Lung (tissue), 12 donors: ENCODE data around the gene GFM2. TPM values are rescaled to one million over a fixed set of nuclear protein-coding genes. Genes with fewer than 3 reads are reported as not detected.

Experiments
- ATAC-seq: fragments of 200-7000 bp; cut with Tn5 transposase; one replicate; pipeline ENCODE4 v1.9.1; 2020; ENCODE audit warnings: moderate number of reproducible peaks; ENCODE audit not compliant: insufficient read depth, low FRiP score
- DNase-seq, 3 donors: peaks; one replicate each; pipeline ENCODE4 v3.0.0-alpha.2; 2013 to 2017
- H3K27ac ChIP-seq, 2 donors: one replicate each; pipeline ENCODE4 v1.5.1; 2013; ENCODE audit warnings: mild to moderate bottlenecking in 2 of 2, moderate library complexity in 2 of 2, control low read depth in 1 of 2, inconsistent platforms in 1 of 2, low read depth in 1 of 2, low read length in 1 of 2
- H3K27me3 ChIP-seq, 3 donors: one replicate each; pipeline ENCODE4 v1.5.1; 2013; ENCODE audit warnings: low read length in 2 of 3; ENCODE audit not compliant: control insufficient read depth in 3 of 3, insufficient read depth in 3 of 3
- H3K36me3 ChIP-seq, 4 donors: one replicate each; pipeline ENCODE4 v1.5.1; 2013; ENCODE audit warnings: low read length in 4 of 4, mild to moderate bottlenecking in 1 of 4, moderate library complexity in 1 of 4; ENCODE audit not compliant: control insufficient read depth in 4 of 4, insufficient read depth in 4 of 4
- H3K4me1 ChIP-seq, 5 donors: one replicate each; pipeline ENCODE4 v1.5.1; 2013; ENCODE audit warnings: low read length in 5 of 5, mild to moderate bottlenecking in 2 of 5, moderate library complexity in 1 of 5; ENCODE audit not compliant: control insufficient read depth in 5 of 5, insufficient read depth in 5 of 5
- H3K4me3 ChIP-seq: one replicate; pipeline ENCODE4 v1.5.1; 2013; ENCODE audit warnings: mild to moderate bottlenecking, control low read depth, moderate library complexity
- H3K9ac ChIP-seq, 2 donors: one replicate each; pipeline ENCODE4 v1.5.1; 2013; ENCODE audit warnings: low read length in 2 of 2, control low read depth in 1 of 2; ENCODE audit not compliant: insufficient read depth in 1 of 2
- H3K9me3 ChIP-seq, 4 donors: one replicate each; pipeline ENCODE4 v1.5.1; 2013; ENCODE audit warnings: low read length in 3 of 4, mild to moderate bottlenecking in 1 of 4, moderate library complexity in 1 of 4; ENCODE audit not compliant: control insufficient read depth in 4 of 4, insufficient read depth in 3 of 4
- CTCF ChIP-seq: IDR thresholded peaks from 2 replicates; pipeline ENCODE4 v1.5.1; 2012; ENCODE audit warnings: mild to moderate bottlenecking; ENCODE audit errors: control extremely low read depth, extremely low read depth
- WGBS, 2 donors: extraction: QIAGEN DNeasy Blood & Tissue Kit; methylation state at CpG; one replicate each; pipeline ENCODE4 v1.1.7; 2013; 5-methylcytosine and 5-hydroxymethylcytosine counted together
- polyA plus RNA-seq, 2 donors: library from polyadenylated mRNA; stranded (reverse); fragments of 200-250 nt; gene quantifications; one replicate each; pipeline ENCODE4 v1.2.1, GENCODE V29; 2013
- total RNA-seq, 2 donors: library from RNA; depleted of rRNA in 1 of 2; stranded (reverse); fragments of >200 nt in 1 of 2; gene quantifications; one replicate each; pipeline ENCODE4 v1.2.1, GENCODE V29; 2014 to 2021
- donor health status: control.
- donor health status: control.
- donor health status: Bipolar disorder and iron deficiency.
- donor health status: healthy.
- donor health status: DM: yes; HTN: yes; CAD: no.

Gene GFM2
- total and polyA plus RNA-seq, 4 donors: 13.0 to 45.7 (median 21.5) TPM

- no peak overlapping the region for H3K9ac ChIP-seq
- no peaks in the 10 kb centered on the region for H3K4me1 ChIP-seq
- WGBS, 2 donors: 93 to 98% methylated on average over 6 of the region's 6 CpGs
- H3K36me3 ChIP-seq: peaks cover 8 to 31% (median 24%) of the 10 kb centered on the region in 4 donors
- TF ChIP-seq CTCF: no peak
- H3K27me3 ChIP-seq: no peaks in the 10 kb centered on the region
- ATAC-seq (no peak), DNase-seq (no peak)
- no peaks in the 10 kb centered on the region for H3K9me3 ChIP-seq
- H3K27ac ChIP-seq: no peak overlapping the region
- H3K4me3 ChIP-seq: no peak overlapping the region
Measured at GRCh38 chr5:74736759-74737158, 30.2 kb downstream of the GFM2 start.

DNA sequence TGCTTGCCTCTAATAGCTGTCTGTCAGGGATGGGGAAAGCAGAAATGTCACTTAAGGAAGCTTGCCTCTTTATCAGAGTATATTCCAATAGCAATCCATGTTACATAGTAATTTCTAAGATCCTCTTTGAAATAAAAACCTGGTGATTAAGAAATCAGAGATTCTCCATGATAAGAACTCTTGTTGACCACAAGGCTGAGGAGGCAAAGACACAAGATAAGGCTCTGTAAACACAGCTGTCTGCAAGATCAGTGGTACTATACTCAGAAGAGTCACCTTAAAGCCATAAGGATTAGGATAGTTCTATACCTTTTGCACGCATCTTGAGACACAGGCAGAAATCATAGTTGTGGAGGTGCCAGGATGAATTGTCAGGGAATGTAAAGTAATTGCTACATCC is 41.6 kb downstream of the GFM2 start:
- DNase-seq: no peak
- H3K4me3 ChIP-seq: no peak overlapping the region
- no peaks in the 10 kb centered on the region for H3K27me3 ChIP-seq
- ATAC-seq: no peak
- H3K27ac ChIP-seq: no peak overlapping the region
- no peak overlapping the region for H3K9ac ChIP-seq
- no peaks in the 10 kb centered on the region for H3K9me3 ChIP-seq
- H3K4me1 ChIP-seq: no peaks in the 10 kb centered on the region
- H3K36me3 ChIP-seq: peaks cover 7 to 40% (median 21%) of the 10 kb centered on the region in 4 donors
- 93 to 97% methylated on average over 1 of the region's 1 CpG for WGBS, 2 donors
- TF ChIP-seq CTCF: no peak

DNA sequence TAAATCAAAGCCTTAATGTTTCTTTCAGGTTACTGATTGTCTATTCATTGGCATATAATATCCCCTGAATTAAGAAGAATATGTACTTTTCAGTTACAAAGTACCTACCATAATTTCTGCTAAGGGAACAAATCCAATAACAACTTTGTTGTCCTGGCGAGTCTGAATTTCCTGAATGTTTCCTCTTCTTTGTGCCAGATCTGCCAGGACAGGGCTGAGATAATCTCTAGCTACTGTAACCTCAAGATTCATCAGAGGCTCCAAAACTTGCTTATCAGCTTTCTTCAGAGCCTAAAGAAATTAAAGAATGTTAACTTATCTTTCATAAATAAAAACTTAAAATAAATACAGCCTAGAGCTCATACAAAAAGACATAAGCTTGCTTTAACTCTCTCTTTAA is 44.6 kb downstream of the GFM2 start:
- Histone ChIP-seq H3K36me3 (peaks cover 7 to 47% (median 19%) of the 10 kb centered on the region in 4 donors), H3K9ac (no peak overlapping the region), H3K4me3 (no peak overlapping the region), H3K27ac (no peak overlapping the region), H3K4me1 (no peaks in the 10 kb centered on the region), H3K9me3 (no peaks in the 10 kb centered on the region), H3K27me3 (no peaks in the 10 kb centered on the region)
- TF ChIP-seq CTCF: no peak
- 66 to 87% methylated on average over 1 of the region's 1 CpG for WGBS, 2 donors
- no peak for ATAC-seq
- DNase-seq: no peak

GRCh38 chr5:74717596-74717995 is 49.3 kb downstream of the GFM2 start:
- DNase-seq (no peak), ATAC-seq (no peak)
- Histone ChIP-seq H3K9ac (no peak overlapping the region), H3K27me3 (no peaks in the 10 kb centered on the region), H3K4me1 (no peaks in the 10 kb centered on the region), H3K9me3 (no peaks in the 10 kb centered on the region), H3K27ac (no peak overlapping the region), H3K36me3 (peaks cover 7 to 29% (median 12%) of the 10 kb centered on the region in 4 donors), H3K4me3 (no peak overlapping the region)
- 33 to 61% methylated on average over 1 of the region's 1 CpG for WGBS, 2 donors
- TF ChIP-seq CTCF: no peak
